ENCODE data around the gene SCYL3. TPM values are rescaled to one million over a fixed set of nuclear protein-coding genes. Genes with fewer than 3 reads are reported as not detected.
"Not testable (repeated sequence)": the region's sequence is repeated elsewhere in the genome, so short reads cannot be mapped to it uniquely, and the experiment has no call there.

Gene SCYL3
- polyA plus RNA-seq, 1 experiment = 9.8 TPM

- no peak for DNase-seq (ENCODE audit: low read depth, low spot score)
- ChIA-PET POLR2A (no interaction called here), CTCF (no interaction called here)
- Histone ChIP-seq H3K27me3 (ENCODE audit: control insufficient read depth, insufficient read depth, low read length) (no peaks in the 10 kb centered on the region), H3K9me3 (ENCODE audit: control insufficient read depth, insufficient read depth, low read length) (no peaks in the 10 kb centered on the region), H3K4me3 (ENCODE audit: low read depth, low read length) (no peak overlapping the region), H3K27ac (ENCODE audit: low read depth, low read length) (no peak overlapping the region)
- no peak for TF ChIP-seq CTCF (IDR thresholded peaks at IDR 0.05; ENCODE audit: low read depth, low read length)
These were observed 30.4 kb upstream of the SCYL3 start for GRCh38 chr1:169924063-169924462.

DNA sequence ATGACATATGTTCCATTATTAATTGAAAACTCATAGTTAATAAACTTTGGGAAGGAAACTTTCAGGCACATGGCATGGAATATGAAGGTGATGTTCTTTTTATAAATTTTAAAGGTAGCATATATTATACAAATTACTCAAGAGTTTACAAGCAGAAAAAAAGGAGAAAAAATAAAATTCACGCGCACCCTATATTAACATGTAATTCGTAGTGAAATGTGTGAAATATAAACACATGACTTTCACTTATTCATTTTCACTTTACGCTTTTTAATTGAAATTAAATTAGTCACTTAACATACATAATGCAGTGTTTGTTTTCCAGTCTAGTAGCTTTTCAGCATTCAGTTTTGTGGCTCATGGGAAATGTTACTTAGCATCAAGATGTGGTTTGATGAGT, 27.4 kb upstream of the SCYL3 start:
- no peak overlapping the region for H3K4me3 ChIP-seq (ENCODE audit: low read depth, low read length)
- DNase-seq (ENCODE audit: low read depth, low spot score) = no peak
- TF ChIP-seq CTCF (IDR thresholded peaks at IDR 0.05; ENCODE audit: low read depth, low read length) = no peak
- no peaks in the 10 kb centered on the region for H3K9me3 ChIP-seq (ENCODE audit: control insufficient read depth, insufficient read depth, low read length)
- H3K27ac ChIP-seq (ENCODE audit: low read depth, low read length) = no peak overlapping the region
- no peaks in the 10 kb centered on the region for H3K27me3 ChIP-seq (ENCODE audit: control insufficient read depth, insufficient read depth, low read length)
- ChIA-PET CTCF (interaction anchor here (0.6 to 1.6 kb wide), 2 partner anchors 1267 to 1392 kb away, joined by 3 to 5 read pairs; no protein-coding TSS in a partner anchor), POLR2A (no interaction called here)

DNA sequence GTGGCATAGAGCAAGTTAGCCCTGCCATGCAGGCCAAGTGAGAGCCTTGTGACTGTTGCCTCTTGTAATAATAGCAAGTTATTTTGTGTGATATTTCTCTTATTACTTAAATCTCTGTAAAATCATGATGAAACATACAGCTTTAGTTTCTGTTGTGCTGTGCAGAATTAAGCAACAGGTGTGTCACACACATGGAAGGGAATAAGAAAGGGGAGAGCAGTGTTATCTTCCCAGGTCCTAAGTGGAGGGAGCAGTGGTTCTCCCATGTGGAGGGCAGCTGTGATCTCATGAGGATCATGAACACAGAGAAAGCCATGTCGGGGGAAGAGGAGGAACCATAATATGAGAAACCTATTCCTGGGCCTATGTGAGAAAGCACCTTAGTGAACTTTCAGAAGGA, 25.2 kb upstream of the SCYL3 start:
- no peak overlapping the region for H3K27ac ChIP-seq (ENCODE audit: low read depth, low read length)
- H3K27me3 ChIP-seq (ENCODE audit: control insufficient read depth, insufficient read depth, low read length) = no peaks in the 10 kb centered on the region
- POLR2A ChIA-PET = no interaction called here
- TF ChIP-seq CTCF (IDR thresholded peaks at IDR 0.05; ENCODE audit: low read depth, low read length) = no peak
- DNase-seq (ENCODE audit: low read depth, low spot score) = no peak
- CTCF ChIA-PET = interaction anchor here (1.5 to 2.6 kb wide), 2 partner anchors 10 to 1011 kb away, joined by 5 to 14 read pairs; no protein-coding TSS in a partner anchor
- no peak overlapping the region for H3K4me3 ChIP-seq (ENCODE audit: low read depth, low read length)
- H3K9me3 ChIP-seq (ENCODE audit: control insufficient read depth, insufficient read depth, low read length) = no peaks in the 10 kb centered on the region

GRCh38 chr1:169918220-169918619, 24.5 kb upstream of the SCYL3 start:
- H3K9me3 ChIP-seq (ENCODE audit: control insufficient read depth, insufficient read depth, low read length); H3K27me3 ChIP-seq (ENCODE audit: control insufficient read depth, insufficient read depth, low read length); H3K4me3 ChIP-seq (ENCODE audit: low read depth, low read length); H3K27ac ChIP-seq (ENCODE audit: low read depth, low read length); POLR2A ChIA-PET; DNase-seq (ENCODE audit: low read depth, low spot score): not testable (repeated sequence)
- CTCF ChIA-PET = interaction anchor here (1.5 to 2.6 kb wide), 2 partner anchors 11 to 1012 kb away, joined by 5 to 14 read pairs; no protein-coding TSS in a partner anchor

GRCh38 chr1:169915150-169915549, 21.5 kb upstream of the SCYL3 start:
- ChIA-PET CTCF (interaction anchor here (1.7 kb wide), 1 partner anchor 14 kb away, joined by 4 read pairs; no protein-coding TSS in a partner anchor), POLR2A (no interaction called here)
- H3K4me3 ChIP-seq (ENCODE audit: low read depth, low read length) = no peak overlapping the region
- no peaks in the 10 kb centered on the region for H3K27me3 ChIP-seq (ENCODE audit: control insufficient read depth, insufficient read depth, low read length)
- no peak overlapping the region for H3K27ac ChIP-seq (ENCODE audit: low read depth, low read length)
- H3K9me3 ChIP-seq (ENCODE audit: control insufficient read depth, insufficient read depth, low read length) = no peaks in the 10 kb centered on the region; the same call in 1 of the 2 replicates
- no peak for TF ChIP-seq CTCF (IDR thresholded peaks at IDR 0.05; ENCODE audit: low read depth, low read length)
- no peak for DNase-seq (ENCODE audit: low read depth, low spot score)

All from AG04450 (cell line).